Type B pancreatic cell (in vitro differentiated cells): ENCODE measurements around the gene VCL. TPM values are rescaled to one million over a fixed set of nuclear protein-coding genes. Genes with fewer than 3 reads are reported as not detected.
"Not testable (repeated sequence)": the region's sequence is repeated elsewhere in the genome, so short reads cannot be mapped to it uniquely, and the experiment has no call there.

Experiments used
- DNase-seq: peaks from one replicate; pipeline ENCODE4 v3.0.0; 2021; ENCODE audit warnings: mixed read lengths; ENCODE audit not compliant: unreplicated experiment; ENCODE audit errors: extremely low spot score
- H3K27ac Mint-ChIP-seq: 2 replicates; pipeline ENCODE4 v1.8.0; 2021; ENCODE audit warnings: mild to moderate bottlenecking, mixed read lengths
- H3K27me3 Mint-ChIP-seq: 2 replicates; pipeline ENCODE4 v1.8.0; 2021; ENCODE audit warnings: mixed read lengths
- H3K36me3 Mint-ChIP-seq: 2 replicates; pipeline ENCODE4 v1.8.0; 2021; ENCODE audit warnings: mixed read lengths
- H3K4me1 Mint-ChIP-seq: one replicate; pipeline ENCODE4 v1.8.0; 2021; ENCODE audit warnings: mixed read lengths; ENCODE audit not compliant: unreplicated experiment
- H3K4me3 Mint-ChIP-seq: 2 replicates; pipeline ENCODE4 v1.8.0; 2021; ENCODE audit warnings: mild to moderate bottlenecking, mixed read lengths
- H3K9me3 Mint-ChIP-seq: 2 replicates; pipeline ENCODE4 v1.8.0; 2021; ENCODE audit warnings: mixed read lengths
- CTCF ChIP-seq: fragments of 200-600 bp; sonication (generic); conservative IDR thresholded peaks from 2 replicates; pipeline ENCODE4 v1.5.0; 2021; ENCODE audit warnings: antibody characterized with exemption, mild to moderate bottlenecking
- total RNA-seq: library from RNA; stranded (reverse); gene quantifications from 2 replicates; pipeline ENCODE4 v1.2.1, GENCODE V29; 2021; ENCODE audit warnings: low replicate concordance

VCL gene
- total RNA-seq, 1 donor from 2014 or later, result 125 TPM

GRCh38 chr10:74026428-74027015 lies 28.6 kb downstream of the VCL start:
- H3K27ac Mint-ChIP-seq, result peak overlapping the region; percentile 56

GRCh38 chr10:74027702-74028101 lies 29.8 kb downstream of the VCL start:
- no peak for TF ChIP-seq CTCF
- no peaks in the 10 kb centered on the region for H3K9me3 Mint-ChIP-seq
- H3K4me1 Mint-ChIP-seq, result peaks cover 19% of the 10 kb centered on the region
- H3K36me3 Mint-ChIP-seq, result peaks cover 16% of the 10 kb centered on the region
- no peak overlapping the region for H3K4me3 Mint-ChIP-seq
- H3K27me3 Mint-ChIP-seq, result no peaks in the 10 kb centered on the region
- no peak overlapping the region for H3K27ac Mint-ChIP-seq
- DNase-seq, result no peak

More at GRCh38 chr10:74026428-74027015, 28.6 kb downstream of the VCL start:
- Mint-ChIP-seq H3K9me3 (no peaks in the 10 kb centered on the region), H3K27me3 (no peaks in the 10 kb centered on the region), H3K4me1 (peaks cover 23% of the 10 kb centered on the region), H3K4me3 (no peak overlapping the region), H3K36me3 (peaks cover 16% of the 10 kb centered on the region)
- no peak for DNase-seq
- no peak for TF ChIP-seq CTCF

GRCh38 chr10:74029943-74030342 lies 32.0 kb downstream of the VCL start:
- peaks cover 30% of the 10 kb centered on the region for H3K4me1 Mint-ChIP-seq
- TF ChIP-seq CTCF, result no peak
- peaks cover 12% of the 10 kb centered on the region for H3K36me3 Mint-ChIP-seq
- H3K27ac Mint-ChIP-seq, result no peak overlapping the region
- no peak overlapping the region for H3K4me3 Mint-ChIP-seq
- no peaks in the 10 kb centered on the region for H3K27me3 Mint-ChIP-seq
- no peak for DNase-seq
- no peaks in the 10 kb centered on the region for H3K9me3 Mint-ChIP-seq

GRCh38 chr10:74032208-74032607 lies 34.3 kb downstream of the VCL start:
- H3K27ac Mint-ChIP-seq, H3K4me3 Mint-ChIP-seq, H3K9me3 Mint-ChIP-seq, H3K27me3 Mint-ChIP-seq, DNase-seq: not testable (repeated sequence)
- peaks cover 11% of the 10 kb centered on the region for H3K36me3 Mint-ChIP-seq
- H3K4me1 Mint-ChIP-seq, result peaks cover 24% of the 10 kb centered on the region

- TF ChIP-seq CTCF, result no peak
- H3K9me3 Mint-ChIP-seq, result no peaks in the 10 kb centered on the region
- H3K4me3 Mint-ChIP-seq, result no peak overlapping the region
- no peak for DNase-seq
- peaks cover 16% of the 10 kb centered on the region for H3K36me3 Mint-ChIP-seq
- peak overlapping the region; percentile 65 for H3K27ac Mint-ChIP-seq
- peaks cover 29% of the 10 kb centered on the region for H3K4me1 Mint-ChIP-seq
- no peaks in the 10 kb centered on the region for H3K27me3 Mint-ChIP-seq
These were observed 35.2 kb downstream of the VCL start for GRCh38 chr10:74032900-74033655.

- no peaks in the 10 kb centered on the region for H3K9me3 Mint-ChIP-seq
- peak overlapping the region; percentile 65 for H3K27ac Mint-ChIP-seq
- DNase-seq, result no peak
- H3K4me3 Mint-ChIP-seq, result no peak overlapping the region
- TF ChIP-seq CTCF, result no peak
- peaks cover 16% of the 10 kb centered on the region for H3K36me3 Mint-ChIP-seq
- H3K4me1 Mint-ChIP-seq, result peaks cover 29% of the 10 kb centered on the region
- no peaks in the 10 kb centered on the region for H3K27me3 Mint-ChIP-seq
These were observed 35.8 kb downstream of the VCL start for GRCh38 chr10:74033702-74034101.
